Stimulated activated CD8-positive, alpha-beta memory T cell treated with anti-CD3 and anti-CD28 coated beads, Interleukin-7, amount 100 ng/mL, for 24 hours (primary cell): ENCODE measurements around the gene ZC3HAV1.
"Not testable (repeated sequence)": the region's sequence is repeated elsewhere in the genome, so short reads cannot be mapped to it uniquely, and the experiment has no call there.

ENCODE experiments used
- DNase-seq: peaks from one replicate; pipeline ENCODE4 v3.0.0-alpha.2; 2020; ENCODE audit warnings: low read depth

Gene ZC3HAV1

DNA sequence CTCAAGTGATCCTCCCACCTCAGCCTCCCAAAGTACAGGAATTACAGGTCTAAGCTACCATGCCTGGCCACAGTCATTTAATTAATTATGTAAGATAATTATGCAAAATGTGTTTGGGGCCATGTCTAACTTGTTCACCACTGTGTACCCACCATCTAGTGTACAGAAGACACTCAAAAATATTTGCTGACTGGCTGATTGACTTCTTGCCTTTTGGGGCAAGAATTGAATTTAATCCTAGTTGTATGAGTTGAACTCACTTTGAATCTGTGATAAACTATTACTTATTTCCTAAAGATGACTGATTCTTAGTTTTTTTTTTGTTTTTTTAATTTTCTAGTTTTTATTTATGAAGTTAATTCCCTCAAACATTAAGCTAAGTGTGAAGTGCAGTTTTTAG, 57.9 kb downstream of the ZC3HAV1 start:
- no peak for DNase-seq

DNA sequence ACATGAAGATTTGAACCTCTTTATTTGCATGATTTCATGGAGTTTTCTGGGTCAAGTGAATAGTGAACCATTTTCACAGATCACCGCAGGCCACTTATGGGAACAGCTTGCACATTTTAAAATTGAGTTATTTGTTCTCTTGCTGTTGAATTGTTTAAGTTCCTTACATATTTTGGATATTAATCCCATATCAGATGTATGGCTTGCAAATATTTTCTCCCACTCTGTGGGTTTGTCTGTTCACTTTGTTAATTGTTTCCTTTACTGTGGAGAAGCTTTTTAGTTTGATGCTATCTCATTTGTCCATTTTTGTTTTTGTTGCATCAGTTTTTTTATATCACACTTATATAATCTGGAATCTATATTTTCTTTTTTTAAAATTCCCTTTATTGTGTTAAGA, 59.6 kb downstream of the ZC3HAV1 start:
- DNase-seq, result no peak

DNA sequence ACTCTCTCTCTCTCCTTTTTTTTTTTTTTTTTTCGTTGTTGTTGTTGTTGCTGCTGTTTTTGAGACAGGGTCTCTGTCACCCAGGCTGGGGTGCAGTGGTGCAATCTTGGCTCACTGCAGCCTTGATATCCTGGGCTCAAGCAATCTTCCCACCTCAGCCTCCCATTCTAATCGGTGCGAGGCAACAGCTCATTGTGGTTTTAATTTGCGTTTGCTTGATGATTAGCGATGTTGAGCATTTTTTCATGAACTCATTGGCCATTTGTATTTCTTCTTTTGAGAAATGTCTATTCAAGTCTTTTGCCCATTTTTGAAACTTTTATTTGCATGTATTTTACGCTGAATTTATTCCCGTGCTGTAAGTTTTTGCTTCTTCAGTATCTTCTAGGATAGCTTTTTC, 60.4 kb downstream of the ZC3HAV1 start:
- no peak for DNase-seq

DNA sequence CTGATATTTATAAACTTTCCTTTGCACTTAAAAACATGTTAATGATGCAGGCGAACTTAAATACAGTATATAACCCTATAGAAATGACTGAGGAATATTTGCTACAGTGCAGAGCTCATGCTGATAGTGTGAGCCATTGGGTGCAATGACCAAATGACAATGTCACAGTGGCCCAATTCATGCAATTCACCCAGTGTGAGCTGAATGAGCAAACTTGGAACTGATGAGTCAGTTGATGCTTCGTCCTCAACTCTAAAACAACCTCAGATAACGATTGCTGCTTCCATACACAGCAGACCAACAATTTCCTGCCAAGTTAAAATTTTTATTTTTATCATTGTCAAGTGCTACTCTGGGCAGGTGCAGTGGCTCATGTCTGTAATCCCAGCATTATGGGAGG, 61.5 kb downstream of the ZC3HAV1 start:
- DNase-seq, result no peak

DNA sequence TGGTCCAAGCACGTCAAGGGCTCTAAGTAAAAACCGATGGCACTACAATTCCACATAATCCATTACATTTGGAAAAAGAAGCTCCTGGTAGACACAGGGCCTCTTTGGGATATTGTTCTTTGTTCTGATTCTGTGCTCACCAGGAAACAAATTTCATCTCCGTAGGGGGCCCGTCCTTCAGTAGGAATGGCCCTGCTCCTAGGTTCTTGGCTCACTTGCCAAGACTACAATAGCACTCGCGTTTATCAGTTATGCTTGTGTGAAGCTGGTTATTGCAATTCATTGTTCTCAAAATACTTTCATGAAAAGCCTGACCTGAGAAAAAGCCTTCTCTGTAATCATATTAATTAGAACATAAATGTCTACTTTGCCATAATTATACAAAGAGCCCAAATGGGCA, 63.4 kb downstream of the ZC3HAV1 start:
- DNase-seq, result no peak

DNA sequence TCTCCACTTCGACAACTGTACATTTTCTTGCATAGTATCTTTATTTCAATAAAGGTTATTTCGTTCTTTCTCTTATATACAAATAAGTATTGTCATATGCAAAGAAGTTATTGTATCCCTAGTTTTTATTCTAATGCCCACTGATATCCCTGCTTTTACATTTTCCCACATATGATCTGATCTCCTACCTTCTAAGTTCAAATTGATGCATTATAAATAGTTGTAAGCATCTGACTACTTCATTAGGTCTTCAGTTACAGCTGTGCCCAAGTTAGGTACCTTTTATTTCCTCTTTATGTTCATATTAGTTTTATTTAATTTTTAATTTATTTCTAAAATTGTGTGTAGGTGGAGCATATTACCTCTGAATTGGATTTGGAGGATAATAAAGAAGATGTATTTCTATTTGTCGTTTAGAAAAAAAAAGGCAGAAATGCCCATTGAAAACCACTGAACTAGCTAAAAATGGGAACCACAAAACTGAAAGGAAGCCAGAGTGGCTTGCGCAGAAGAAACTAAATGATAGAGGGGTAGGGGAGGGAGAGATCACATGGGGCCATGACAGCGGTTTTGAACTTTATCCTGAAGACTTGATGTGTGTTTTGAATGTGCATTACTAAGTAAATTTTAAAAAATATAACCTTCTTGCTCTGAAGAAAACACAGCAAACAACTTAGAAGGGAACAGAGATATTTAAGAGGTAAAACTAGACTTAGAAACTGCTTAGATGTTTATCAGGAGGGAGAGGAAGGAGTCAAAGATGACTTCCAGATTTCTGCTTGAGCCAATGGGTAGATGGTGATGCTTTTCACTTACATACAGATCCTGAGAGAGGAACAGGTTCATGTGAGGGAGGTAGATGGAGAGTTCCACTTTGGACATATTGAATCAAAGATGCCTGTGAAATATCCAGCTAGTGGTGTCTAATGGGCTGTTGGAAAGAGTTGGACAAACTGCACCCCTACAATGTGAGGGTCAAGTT, 64.4 kb downstream of the ZC3HAV1 start:
- DNase-seq, result no peak

DNA sequence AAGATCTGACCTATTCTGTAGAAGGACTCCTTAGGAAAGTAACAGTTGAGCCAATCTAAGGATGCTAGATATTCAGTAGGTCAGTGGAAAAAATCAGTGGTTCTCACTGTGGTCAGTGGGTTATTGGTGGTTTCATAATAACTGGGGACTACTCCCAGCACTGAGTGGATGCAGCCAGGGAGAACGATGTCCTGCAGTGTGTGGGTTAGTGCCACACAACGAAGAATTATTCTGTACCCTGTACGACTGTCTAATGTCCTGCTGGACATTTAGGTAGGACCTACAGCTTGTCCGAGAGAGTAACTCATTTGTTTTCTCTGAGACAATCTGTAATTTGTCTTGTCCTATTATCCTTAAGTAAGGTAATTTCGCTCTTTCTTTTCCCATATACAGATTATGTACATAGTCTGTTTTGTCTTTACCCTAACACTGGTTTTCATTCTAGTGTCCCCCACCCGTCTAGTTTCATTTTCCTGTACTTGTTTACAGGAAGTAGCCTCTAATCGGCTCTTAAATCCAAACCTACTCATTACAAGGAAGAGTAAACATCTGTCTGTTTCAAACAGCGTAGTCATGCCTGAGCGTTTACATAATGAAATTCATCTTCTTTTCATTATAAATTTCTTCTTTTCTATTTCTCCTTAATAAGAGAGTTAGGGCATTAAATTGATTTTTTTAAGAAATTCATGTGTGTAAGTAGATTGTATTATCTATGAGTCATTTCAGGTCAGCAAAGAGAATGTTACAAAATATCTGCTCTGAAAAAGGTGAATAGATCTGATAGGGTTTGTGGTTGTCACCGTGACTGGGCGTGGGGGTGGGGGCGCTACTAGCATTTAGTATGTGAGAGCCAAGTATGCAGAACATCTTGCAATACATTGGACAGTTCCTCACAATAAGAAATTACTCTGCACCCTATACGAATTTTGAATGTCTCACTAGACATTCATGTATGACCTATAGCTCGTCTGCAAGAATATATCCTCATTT, 65.4 kb downstream of the ZC3HAV1 start:
- DNase-seq, result peak; percentile 41

DNA sequence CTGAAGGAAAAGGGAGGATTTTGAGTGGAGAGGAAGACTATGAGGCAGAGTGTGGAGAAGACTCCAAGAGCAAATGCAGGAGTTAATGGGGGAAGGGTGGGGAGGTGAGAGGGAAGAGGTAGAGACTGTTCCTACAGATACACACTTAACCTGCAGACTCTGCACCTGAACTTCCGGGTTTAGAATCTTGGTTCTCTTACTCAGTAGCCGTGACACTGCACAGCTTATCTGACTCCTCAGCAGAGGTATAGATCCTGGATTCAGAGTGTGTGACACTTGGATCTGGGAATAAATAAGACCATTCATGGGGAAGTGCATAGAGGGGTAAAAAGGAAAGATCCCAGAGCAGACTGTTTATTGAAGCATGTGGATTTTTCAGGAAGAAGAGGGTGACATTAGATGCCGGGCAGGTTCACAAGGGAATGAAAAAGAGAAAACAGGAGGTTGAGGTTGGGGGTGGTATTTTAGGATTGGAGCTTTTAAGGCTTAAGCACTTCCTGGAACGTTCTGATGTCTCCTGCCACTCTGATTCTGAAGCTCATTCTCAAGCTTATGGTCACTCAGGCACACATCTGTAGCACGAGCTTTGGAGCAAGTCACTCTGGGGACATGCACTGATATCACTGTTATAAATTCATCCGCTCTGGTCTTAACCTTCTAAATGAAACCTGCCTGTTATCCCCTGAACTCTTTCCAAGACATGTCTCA, 68.0 kb downstream of the ZC3HAV1 start:
- DNase-seq, result no peak

DNA sequence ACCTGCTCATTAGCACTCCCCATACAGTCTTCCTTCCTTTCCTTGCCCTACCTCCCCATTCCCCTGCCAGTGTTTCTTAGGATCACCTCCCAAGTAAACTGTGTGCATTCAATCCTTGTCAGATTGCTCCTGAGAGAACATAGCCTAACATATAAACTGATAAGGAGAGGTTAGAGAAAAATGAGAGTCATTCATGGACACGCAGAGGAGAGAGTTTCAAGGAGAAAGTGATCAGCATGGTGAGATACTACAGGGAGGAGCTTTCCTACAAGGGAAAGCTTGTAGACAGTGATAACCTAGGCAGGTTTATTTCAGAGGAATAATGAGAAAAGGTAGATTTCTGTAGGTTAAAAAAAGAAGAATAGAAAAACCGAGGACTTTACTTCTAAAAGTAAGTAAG, 70.8 kb downstream of the ZC3HAV1 start:
- DNase-seq, result no peak

DNA sequence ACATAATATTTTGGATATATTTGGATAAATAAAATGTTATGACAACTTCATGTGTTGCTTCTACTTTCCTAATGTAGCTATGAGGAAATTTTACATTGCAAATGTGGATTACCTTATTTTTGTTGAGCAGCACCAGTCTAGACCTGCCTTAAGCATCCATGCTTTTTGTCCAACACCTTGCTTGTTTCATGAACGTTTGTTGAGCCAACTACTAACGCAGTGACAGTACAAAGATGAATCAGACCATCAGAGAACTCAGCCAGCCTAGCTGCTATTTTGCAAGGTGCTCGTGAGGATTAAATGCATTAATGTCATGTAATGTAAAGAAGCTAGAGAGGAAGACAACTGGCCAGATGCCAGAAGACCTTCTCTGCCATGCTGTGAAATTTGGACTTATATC, 72.6 kb downstream of the ZC3HAV1 start:
- DNase-seq, result no peak

DNA sequence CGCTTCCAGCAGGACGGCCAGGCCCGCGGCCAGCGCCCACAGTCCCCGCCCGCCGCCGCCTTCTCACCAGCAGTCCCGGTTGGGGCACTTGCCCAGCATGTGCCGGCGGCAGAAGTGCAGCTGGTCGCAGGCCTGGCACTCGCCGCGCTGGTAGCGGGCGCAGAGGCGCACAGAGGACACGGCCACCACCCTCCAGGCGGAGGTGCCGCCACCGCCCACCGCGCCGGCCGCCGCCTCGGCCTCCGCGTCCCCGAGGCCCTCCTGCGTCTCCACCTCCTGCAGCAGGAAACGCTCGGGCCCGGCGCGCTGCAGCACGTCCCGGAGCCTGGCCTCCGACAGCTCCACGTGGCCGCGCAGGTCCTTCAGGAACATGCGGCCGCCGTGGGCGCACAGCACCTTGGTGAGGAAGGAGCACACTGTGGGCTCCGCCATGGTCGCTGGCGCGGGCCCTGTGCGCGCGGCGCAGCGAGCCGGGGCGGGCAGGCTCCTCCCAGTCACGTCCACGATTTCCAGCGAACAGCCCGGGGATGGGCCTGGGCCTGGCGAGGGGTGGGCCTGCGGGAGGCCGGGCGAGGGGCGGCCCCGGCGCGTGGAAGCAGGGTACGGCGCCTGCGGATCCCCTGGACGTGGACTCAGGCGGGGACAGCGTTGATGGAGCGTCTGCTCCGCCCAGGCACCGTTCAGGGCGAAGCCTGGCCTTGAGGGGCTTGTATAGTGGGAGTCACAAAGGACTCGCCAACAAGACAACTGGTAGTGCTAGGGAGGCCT, 73.8 kb downstream of the ZC3HAV1 start, which contains the start of gene ZC3HAV1L:
Gene ZC3HAV1L (minus strand): TSS at position 457 of the 768 bp plus-strand sequence. CDS start 25 bp downstream, at position 432.
- DNase-seq, result peak; percentile 17

DNA sequence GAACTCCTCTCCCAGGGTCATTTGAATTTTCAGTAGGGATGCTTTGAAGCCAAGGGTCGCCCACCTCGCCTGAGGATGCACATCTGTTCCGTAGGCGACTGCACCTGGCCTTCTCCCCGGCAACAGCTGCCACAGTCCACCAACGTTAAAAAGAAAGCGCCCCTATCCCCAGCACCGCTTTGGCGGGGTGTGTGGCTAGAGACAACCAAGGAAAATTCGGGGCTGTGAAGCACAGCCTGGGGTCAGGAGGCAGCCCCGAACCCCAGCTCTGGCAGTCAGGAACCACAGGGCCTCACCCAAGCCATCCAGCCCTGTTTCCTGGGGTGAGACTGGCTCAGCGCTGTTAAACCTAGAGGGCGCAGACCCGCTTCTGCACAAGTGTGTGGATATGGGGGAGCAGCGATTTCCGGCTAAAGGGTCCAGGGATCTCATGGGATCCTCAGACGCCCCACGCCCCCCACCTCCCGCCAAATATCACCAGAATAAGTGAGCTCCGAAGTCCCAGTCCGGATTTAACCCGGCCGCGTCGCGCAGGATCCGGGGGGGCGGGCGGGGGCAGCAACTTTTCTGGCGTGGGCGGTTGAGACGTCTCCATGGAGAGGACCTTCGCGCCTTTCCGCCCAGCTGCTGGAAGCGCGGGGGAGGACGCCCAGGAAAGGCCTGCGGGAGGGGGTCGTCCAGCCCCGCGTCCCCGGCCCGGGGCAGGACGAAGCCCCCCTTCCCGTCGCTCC, 74.5 kb downstream of the ZC3HAV1 start:
- no peak for DNase-seq

DNA sequence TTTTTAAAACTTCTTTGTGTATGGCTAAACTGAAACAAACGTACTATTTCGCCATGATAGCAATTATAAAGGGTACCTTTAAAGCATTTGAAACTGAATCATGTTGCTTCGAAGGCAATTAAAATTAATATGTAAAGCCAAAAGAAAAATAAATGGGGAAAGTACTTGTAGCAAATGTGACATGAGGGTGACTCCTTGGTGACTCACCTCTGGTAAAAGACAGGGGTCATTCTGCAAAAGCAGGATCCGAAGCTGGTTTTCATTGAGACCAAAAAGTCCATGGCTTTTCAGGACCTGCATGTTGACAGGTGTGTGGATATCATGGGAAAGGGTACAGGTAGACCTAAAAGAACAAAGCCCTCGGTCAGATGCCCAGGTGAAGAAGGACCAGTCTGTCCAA, 75.2 kb downstream of the ZC3HAV1 start:
- DNase-seq, result no peak

DNA sequence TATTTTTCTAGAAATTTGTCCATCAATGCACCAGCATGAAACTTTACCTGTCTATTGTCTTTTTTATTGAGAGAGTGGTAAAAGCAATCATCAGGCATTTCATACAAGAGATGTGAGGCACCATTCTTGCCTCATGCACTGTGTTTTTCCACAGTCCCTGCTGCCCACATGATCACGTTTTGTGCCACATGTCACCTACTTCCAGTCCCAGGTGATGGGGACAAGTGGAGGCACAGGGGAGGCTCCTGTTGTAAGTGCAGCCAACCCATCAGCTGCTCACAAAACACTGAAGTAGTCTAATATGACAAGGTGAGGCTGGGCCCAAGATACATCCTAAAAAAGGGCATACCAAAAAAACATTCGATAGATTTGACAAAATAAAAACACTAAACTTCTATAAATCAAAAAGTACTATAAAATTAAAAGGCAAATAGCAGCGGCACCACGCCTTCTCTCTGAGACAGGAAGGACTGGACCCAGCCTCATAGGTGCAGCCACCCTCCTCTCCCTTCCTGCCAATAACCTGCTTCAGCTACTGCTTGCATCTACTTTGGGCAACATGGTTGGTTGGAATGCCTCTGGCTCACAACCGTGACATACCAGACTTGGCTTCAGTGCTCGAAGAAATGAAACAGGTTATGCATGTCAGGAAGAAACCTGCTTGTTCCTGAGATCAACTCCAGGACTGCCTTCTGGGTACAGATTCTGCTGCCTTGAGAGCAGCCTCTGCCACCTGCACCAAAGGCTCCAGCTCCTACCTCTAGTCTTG, 76.0 kb downstream of the ZC3HAV1 start:
- DNase-seq, result no peak

DNA sequence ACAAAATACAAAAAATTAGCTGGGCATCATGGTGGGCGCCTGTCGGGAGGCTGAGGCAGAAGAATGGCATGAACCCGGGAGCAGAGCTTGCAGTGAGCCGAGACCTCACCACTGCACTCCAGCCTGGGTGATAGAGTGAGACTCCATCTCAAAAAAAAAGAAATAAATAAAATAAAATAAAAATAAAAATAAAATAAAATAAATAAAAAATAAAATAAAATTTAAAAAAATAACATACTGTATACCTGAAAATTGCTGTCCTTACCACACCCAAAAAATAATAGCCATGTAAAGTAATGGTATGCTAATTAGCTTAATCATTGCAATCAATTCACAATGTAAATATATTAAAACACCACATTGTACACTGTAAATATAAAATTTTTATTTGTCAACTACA, 77.0 kb downstream of the ZC3HAV1 start:
- no peak for DNase-seq

DNA sequence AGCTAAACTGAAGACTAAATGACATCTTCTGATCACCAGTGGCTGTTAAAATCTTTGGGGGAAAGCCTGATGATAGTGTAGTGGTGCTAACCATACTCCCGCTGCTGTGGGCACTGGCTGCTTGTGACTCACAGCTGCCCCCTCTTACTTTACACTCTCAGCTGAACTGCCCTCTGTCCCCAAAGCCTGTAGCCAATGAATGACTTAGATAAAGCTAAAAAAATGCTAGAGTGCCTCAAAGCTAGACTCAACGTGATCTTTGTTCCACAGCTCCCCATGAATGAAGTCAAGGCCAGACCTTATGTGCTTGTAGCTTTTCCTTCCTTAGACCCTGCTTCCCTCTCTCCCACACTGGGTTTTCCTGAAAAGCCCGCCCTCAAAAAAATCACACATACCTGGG, 80.2 kb downstream of the ZC3HAV1 start:
- no peak for DNase-seq

DNA sequence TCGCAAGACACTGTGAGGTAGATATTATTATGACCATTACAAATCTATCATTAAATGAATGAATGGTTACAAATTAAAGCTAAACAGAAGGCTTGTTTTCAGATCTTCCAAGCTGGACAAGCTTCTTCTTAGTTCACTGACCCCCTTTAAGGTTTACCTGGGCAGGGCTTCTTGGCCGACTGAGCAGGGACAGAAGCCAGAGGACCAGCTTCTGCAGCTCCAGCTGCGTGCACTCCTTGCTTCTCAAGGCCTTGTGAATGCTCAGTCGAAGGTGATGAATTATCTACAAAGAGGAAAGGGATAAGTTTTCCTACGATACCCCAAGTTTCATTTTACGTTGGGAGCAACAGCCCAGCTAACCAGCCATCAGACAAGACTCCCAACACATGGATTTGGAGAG, 83.0 kb downstream of the ZC3HAV1 start:
- no peak for DNase-seq

DNA sequence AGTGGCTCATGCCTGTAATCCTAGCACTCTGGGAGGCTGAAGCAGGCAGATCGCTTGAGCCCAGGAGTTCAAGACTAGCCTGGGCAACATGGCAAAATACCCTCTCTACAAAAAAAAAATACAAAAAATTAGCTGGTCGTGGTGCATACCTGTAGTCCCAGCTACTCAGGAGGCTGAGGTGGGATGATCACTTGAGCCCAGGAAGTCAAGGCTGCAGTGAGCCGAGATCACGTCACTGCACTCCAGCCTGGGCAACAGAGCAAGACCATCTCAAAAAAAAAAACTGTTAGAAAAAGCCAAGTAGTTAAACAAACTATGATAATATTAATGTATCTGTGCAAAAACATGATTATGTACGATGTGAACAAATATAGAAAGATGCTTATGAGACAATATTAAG, 83.7 kb downstream of the ZC3HAV1 start:
- not testable (repeated sequence) for DNase-seq

DNA sequence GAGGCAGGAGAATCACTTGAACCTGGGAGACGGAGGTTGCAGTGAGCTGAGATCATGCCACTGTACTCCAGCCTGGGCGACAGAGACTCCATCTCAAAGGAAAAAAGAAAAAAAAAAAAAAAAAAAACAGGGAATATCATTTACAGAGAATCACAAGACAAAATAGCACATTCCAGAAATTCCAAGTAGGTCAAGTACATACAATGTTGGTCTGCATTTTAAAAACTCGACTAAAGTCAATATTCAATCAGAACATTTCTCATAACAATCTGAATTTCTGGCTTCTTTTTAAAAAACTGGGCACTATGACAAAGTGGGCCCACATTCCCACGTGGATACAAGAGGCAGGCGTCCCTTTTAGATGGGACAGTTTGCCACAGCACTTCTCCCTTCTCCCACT, 86.4 kb downstream of the ZC3HAV1 start:
- DNase-seq, result no peak

DNA sequence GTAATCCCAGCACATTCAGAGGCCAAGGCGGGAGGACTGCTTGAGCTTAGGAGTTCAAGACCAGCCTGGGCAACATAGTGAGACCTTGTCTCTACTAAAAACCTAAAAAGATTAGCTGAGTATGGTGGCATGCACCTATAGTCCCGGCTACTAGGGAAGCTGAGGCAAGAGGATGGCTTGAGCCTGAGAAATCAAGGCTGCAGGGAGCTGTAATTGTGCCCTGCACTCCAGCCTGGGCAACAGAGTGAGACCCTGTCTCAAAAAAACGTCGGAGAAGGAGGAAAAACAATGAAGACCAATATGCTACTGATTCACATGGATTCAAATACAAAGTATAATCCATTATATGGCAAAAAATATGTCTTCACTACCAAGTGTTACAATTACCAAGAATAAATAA, 87.2 kb downstream of the ZC3HAV1 start:
- no peak for DNase-seq
